Gastroesophageal sphincter (tissue), 3 donors: Measurements from ENCODE around the gene KRT25.

ENCODE experiments used
- POLR2A ChIP-seq, 2 donors: fragments of 450-650 bp; IDR thresholded peaks; one replicate each; pipeline ENCODE4 v1.6.1; 2017; ENCODE audit warnings: antibody characterized with exemption in 2 of 2, mild to moderate bottlenecking in 2 of 2, moderate library complexity in 1 of 2
- POLR2AphosphoS5 ChIP-seq: sonication (generic); formaldehyde crosslinking; IDR thresholded peaks from one replicate; pipeline ENCODE4 v1.6.1; 2017; ENCODE audit warnings: antibody characterized with exemption
- TF ChIP-seq, protein P1 (sequence below), 4 experiments: fragments of 200-600 bp in 2 of 4; fragments of 450-650 bp in 2 of 4; sonication (generic) in 1 of 4; IDR thresholded peaks; one replicate each; pipeline ENCODE4 v1.5.1; 2017 to 2019; ENCODE audit warnings: antibody characterized with exemption in 4 of 4, mild to moderate bottlenecking in 2 of 4, moderate library complexity in 2 of 4

DNA sequence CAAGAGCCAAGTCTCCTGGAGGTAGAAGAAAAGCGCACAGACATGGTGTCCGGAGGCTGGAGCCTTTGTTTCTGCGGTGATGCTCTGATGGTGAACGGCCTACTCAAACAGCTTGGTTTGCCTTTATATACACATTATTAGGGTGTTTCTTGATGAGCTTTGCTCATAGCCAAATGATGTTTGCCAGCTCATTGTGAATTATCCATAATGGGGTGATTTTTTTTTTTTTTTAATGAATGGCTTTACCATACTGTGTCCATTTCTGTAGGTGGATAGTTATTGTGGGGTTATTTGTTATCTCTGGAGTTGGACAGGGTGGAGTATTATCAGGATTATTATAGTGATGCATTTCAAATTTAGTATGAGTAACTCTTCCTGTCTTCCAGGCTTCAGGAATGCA, 27.3 kb upstream of the KRT25 start, which contains the start of gene KRT27:
- TF ChIP-seq, protein P1, sequence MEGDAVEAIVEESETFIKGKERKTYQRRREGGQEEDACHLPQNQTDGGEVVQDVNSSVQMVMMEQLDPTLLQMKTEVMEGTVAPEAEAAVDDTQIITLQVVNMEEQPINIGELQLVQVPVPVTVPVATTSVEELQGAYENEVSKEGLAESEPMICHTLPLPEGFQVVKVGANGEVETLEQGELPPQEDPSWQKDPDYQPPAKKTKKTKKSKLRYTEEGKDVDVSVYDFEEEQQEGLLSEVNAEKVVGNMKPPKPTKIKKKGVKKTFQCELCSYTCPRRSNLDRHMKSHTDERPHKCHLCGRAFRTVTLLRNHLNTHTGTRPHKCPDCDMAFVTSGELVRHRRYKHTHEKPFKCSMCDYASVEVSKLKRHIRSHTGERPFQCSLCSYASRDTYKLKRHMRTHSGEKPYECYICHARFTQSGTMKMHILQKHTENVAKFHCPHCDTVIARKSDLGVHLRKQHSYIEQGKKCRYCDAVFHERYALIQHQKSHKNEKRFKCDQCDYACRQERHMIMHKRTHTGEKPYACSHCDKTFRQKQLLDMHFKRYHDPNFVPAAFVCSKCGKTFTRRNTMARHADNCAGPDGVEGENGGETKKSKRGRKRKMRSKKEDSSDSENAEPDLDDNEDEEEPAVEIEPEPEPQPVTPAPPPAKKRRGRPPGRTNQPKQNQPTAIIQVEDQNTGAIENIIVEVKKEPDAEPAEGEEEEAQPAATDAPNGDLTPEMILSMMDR (IDR thresholded peaks at IDR 0.05), result no peak
- TF ChIP-seq POLR2AphosphoS5 (no peak), POLR2A (IDR thresholded peaks at IDR 0.05) (no peak)
